ENCODE results near the gene ALG13.

GRCh38 chrX:111652719-111653118, 28.3 kb upstream of the ALG13 start:
- TF ChIP-seq REST (IDR thresholded peaks at IDR 0.05; ENCODE audit: insufficient read depth in 1 of 2, low read depth in 2 of 2, low read length in 2 of 2), result no peak
- no peak for TF ChIP-seq POLR2AphosphoS5 (IDR thresholded peaks at IDR 0.05; ENCODE audit: low read depth, low read length)
- TF ChIP-seq TAF1 (IDR thresholded peaks at IDR 0.05; ENCODE audit: borderline replicate concordance, insufficient read depth, low read length), result no peak

Measured in PFSK-1 (cell line).